Breast epithelium (tissue), 3 donors: ENCODE data around the gene ESF1.

Experiments
- CTCF ChIP-seq, 3 donors: fragments of 450-650 bp; IDR thresholded peaks; one replicate each; pipeline ENCODE4 v1.5.1; 2016 to 2017; ENCODE audit warnings: antibody characterized with exemption in 3 of 3, mild to moderate bottlenecking in 3 of 3, moderate library complexity in 3 of 3
- POLR2A ChIP-seq: fragments of 450-650 bp; IDR thresholded peaks from one replicate; pipeline ENCODE4 v1.6.1; 2016; ENCODE audit warnings: antibody characterized with exemption, mild to moderate bottlenecking, moderate library complexity
- POLR2AphosphoS5 ChIP-seq, 3 donors: sonication (generic); formaldehyde crosslinking; IDR thresholded peaks; one replicate each; pipeline ENCODE4 v1.6.1; 2017; ENCODE audit warnings: antibody characterized with exemption in 3 of 3

GRCh38 chr20:13758884-13759283 lies 25.8 kb downstream of the ESF1 start:
- no peak for TF ChIP-seq POLR2AphosphoS5 (IDR thresholded peaks at IDR 0.05)
- no peak for TF ChIP-seq CTCF (IDR thresholded peaks at IDR 0.05)
- TF ChIP-seq POLR2A: no peak
